HG03066 (cell line): Measurements from ENCODE around the gene AAK1.
"Not testable (repeated sequence)": the region's sequence is repeated elsewhere in the genome, so short reads cannot be mapped to it uniquely, and the experiment has no call there.

ENCODE experiments used
- ATAC-seq: cut with Tn5 transposase; IDR thresholded peaks from one replicate; pipeline ENCODE4 v1.9.1; 2021; ENCODE audit warnings: low read depth; ENCODE audit not compliant: unreplicated experiment

AAK1 gene

GRCh38 chr2:69419111-69419510 is 224.4 kb downstream of the AAK1 start:
- not testable (repeated sequence) for ATAC-seq

DNA sequence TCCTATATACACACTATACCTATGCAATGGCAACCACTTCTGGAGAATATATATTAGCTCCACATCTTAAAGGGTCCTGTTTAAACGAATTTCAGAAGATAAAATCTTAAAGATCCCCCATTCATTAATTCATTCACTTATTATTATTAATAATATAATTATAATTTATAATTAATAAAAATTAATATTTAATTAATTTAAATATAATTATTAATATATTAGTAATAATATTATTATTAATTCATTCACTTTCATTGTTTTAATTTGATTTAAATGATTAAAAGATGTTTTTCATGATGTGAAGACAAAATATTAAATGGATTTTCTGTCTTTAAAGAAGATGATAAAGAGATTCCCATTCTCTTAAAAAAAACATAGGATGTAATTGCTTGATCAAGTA is 227.4 kb downstream of the AAK1 start:
- ATAC-seq = no peak
